ENCODE results near the gene CBARP.
A peak's percentile ranks its signal among the peaks of the same experiment; 100 is the strongest.
"Not testable (repeated sequence)": the region's sequence is repeated elsewhere in the genome, so short reads cannot be mapped to it uniquely, and the experiment has no call there.

Gene CBARP

GRCh38 chr19:1206864-1207450, 30.8 kb downstream of the CBARP start:
- DNase-seq = no peak

DNA sequence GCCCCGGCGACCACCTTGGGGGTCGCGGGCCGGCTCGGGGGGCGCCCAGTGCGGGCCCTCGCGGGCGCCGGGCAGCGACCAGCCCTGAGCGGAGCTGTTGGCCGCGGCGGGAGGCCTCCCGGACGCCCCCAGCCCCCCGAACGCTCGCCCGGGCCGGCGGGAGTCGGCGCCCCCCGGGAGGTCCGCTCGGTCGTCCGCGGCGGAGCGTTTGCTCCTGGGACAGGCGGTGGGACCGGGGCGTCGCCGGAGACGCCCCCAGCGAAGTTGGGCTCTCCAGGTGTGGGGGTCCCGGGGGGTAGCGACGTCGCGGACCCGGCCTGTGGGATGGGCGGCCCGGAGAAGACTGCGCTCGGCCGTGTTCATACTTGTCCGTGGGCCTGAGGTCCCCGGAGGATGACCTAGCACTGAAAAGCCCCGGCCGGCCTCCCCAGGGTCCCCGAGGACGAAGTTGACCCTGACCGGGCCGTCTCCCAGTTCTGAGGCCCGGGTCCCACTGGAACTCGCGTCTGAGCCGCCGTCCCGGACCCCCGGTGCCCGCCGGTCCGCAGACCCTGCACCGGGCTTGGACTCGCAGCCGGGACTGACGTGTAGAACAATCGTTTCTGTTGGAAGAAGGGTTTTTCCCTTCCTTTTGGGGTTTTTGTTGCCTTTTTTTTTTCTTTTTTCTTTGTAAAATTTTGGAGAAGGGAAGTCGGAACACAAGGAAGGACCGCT, 31.5 kb downstream of the CBARP start:
- DNase-seq = no peak

- DNase-seq = peak; percentile 96
Measured at GRCh38 chr19:1205114-1206099, 32.4 kb downstream of the CBARP start, which contains the start of gene STK11. Gene STK11, plus strand, starts transcription at chr19:1205778. Its CDS starts 1,136 bp downstream, at chr19:1206914.

DNA sequence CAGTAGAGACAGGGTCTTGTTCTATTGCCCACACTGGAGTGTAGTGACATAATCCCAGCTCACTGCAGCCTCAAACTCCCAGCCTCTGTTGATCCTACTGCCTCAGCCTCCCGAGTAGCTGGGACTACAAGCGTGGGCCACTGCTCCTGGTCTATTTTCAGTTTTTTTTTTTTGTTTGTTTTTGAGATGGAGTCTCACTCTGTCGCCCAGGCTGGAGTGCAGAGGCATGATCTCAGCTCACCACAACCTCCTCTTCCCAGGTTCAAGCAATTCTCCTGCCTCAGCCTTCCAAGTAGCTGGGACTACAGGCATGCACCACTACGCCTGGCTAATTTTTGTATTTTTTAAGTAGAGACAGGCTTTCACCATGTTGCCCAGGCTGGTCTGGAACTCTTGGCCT, 37.2 kb downstream of the CBARP start:
- DNase-seq = not testable (repeated sequence)

GRCh38 chr19:1199531-1199930, 38.3 kb downstream of the CBARP start:
- DNase-seq = no peak

DNA sequence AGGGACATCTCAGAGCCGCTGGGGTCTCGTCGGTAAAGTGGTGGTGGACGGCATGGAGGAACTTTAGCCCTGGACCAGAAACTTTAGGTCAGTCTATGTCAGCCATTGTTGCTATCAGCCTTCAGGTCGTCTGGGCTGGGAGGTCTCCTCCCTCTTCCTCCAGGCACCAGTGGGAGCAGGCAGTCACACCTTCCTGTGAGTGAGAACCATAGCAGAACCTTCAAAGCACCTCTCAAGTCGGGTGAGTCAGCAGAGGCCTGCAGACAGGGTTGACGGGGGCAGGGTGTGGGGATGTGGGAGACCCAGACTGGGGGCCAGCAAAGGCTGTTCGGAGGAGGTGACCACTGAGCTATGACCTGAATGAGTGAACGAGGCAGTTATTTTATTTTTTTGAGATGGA, 48.4 kb downstream of the CBARP start:
- DNase-seq = peak; percentile 95

- DNase-seq = peak; percentile 90
Measured at GRCh38 chr19:1183543-1184172, 54.1 kb downstream of the CBARP start.

GRCh38 chr19:1182727-1183126, 55.1 kb downstream of the CBARP start:
- no peak for DNase-seq

GRCh38 chr19:1182068-1182467, 55.7 kb downstream of the CBARP start:
- no peak for DNase-seq

- no peak for DNase-seq
Measured at GRCh38 chr19:1181606-1182005, 56.2 kb downstream of the CBARP start.

Measured in NCI-H226 (cell line).